Measurements from ENCODE around the gene SMIM36. TPM values are rescaled to one million over a fixed set of nuclear protein-coding genes. Genes with fewer than 3 reads are reported as not detected.
"Not testable (repeated sequence)": the region's sequence is repeated elsewhere in the genome, so short reads cannot be mapped to it uniquely, and the experiment has no call there.

The SMIM36 gene
- total RNA-seq, 2 donors from 2014 or later = not detected

DNA sequence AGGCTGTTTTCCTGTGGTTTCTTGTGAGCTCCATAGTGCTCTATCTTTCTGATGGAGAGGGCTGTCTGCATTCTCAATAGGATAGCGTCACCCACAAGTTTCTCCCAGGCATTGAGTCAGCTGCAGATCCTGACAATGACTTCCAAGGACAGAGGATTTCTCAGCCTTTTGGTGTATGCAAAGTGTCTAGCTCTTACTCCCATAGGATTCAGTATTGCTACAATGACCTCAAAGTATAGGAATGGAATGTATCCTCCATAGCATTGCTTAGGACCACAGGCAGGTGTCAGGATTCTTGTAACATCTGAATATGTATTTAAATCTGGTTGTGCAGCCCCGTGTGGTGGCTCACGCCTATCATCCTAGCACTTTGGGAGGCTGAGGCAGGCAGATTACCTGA is 32.3 kb downstream of the SMIM36 start:
- Histone ChIP-seq H3K27ac (no peak overlapping the region), H3K27me3 (replicated peaks; ENCODE audit: insufficient read depth) (no peaks in the 10 kb centered on the region), H3K9me3 (no peaks in the 10 kb centered on the region), H3K4me1 (ENCODE audit: control insufficient read depth in 1 of 2, low read depth in 2 of 2) (no peaks in the 10 kb centered on the region), H3K36me3 (no peaks in the 10 kb centered on the region), H3K4me3 (no peak overlapping the region)
- ATAC-seq (ENCODE audit: insufficient number of reproducible peaks, low FRiP score, low read depth) = no peak
- TF ChIP-seq, protein P1, sequence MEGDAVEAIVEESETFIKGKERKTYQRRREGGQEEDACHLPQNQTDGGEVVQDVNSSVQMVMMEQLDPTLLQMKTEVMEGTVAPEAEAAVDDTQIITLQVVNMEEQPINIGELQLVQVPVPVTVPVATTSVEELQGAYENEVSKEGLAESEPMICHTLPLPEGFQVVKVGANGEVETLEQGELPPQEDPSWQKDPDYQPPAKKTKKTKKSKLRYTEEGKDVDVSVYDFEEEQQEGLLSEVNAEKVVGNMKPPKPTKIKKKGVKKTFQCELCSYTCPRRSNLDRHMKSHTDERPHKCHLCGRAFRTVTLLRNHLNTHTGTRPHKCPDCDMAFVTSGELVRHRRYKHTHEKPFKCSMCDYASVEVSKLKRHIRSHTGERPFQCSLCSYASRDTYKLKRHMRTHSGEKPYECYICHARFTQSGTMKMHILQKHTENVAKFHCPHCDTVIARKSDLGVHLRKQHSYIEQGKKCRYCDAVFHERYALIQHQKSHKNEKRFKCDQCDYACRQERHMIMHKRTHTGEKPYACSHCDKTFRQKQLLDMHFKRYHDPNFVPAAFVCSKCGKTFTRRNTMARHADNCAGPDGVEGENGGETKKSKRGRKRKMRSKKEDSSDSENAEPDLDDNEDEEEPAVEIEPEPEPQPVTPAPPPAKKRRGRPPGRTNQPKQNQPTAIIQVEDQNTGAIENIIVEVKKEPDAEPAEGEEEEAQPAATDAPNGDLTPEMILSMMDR (IDR thresholded peaks at IDR 0.05) = no peak
- DNase-seq (ENCODE audit: low spot score) = no peak

DNA sequence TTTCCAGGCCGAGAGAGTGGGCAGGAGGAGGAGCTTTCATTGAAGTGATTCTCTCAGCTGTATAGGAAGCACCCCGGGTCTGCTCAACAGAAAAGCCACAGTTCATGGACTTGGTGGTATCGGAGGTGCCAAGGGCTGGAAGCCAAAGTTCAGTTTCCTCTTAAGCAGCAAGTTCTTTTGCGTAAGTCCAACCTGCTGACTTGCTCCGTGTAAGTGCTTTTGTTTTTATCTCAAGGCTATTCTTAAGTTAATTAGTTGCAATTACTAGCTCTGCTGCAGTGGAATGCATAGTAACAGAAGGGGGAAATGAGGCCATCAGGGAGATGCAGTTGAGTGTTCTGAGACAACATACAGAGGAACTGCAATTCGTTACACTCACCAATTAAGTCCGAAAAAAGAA is 44.6 kb downstream of the SMIM36 start:
- Histone ChIP-seq H3K27me3 (replicated peaks; ENCODE audit: insufficient read depth) (no peaks in the 10 kb centered on the region), H3K4me3 (no peak overlapping the region), H3K4me1 (ENCODE audit: control insufficient read depth in 1 of 2, low read depth in 2 of 2) (no peaks in the 10 kb centered on the region), H3K27ac (no peak overlapping the region), H3K36me3 (no peaks in the 10 kb centered on the region), H3K9me3 (no peaks in the 10 kb centered on the region)
- ATAC-seq (ENCODE audit: insufficient number of reproducible peaks, low FRiP score, low read depth) (no peak), DNase-seq (ENCODE audit: low spot score) (no peak)
- TF ChIP-seq, protein P1 (IDR thresholded peaks at IDR 0.05) = no peak

DNA sequence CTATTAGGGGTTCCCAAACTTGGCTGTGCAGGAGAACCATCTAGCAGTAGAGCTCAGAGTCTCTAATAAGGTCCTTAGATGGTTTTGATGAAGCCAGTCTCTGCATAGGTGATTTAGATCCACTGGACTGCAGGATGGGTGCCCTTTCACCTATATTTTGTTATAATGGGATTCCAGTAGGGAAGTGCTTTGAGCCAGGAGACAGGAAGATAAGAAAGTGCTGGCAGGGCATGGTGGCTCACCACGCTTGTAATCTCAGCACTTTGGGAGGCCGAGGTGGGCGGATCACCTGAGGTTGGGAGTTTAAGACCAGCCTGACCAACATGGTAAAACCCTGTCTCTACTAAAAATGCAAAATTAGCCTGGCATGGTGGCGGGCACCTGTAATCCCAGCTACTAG is 45.5 kb downstream of the SMIM36 start:
- not testable (repeated sequence) for H3K9me3 ChIP-seq; H3K4me1 ChIP-seq (ENCODE audit: control insufficient read depth in 1 of 2, low read depth in 2 of 2); H3K27me3 ChIP-seq (replicated peaks; ENCODE audit: insufficient read depth); DNase-seq (ENCODE audit: low spot score); ATAC-seq (ENCODE audit: insufficient number of reproducible peaks, low FRiP score, low read depth); H3K36me3 ChIP-seq; H3K4me3 ChIP-seq; H3K27ac ChIP-seq

DNA sequence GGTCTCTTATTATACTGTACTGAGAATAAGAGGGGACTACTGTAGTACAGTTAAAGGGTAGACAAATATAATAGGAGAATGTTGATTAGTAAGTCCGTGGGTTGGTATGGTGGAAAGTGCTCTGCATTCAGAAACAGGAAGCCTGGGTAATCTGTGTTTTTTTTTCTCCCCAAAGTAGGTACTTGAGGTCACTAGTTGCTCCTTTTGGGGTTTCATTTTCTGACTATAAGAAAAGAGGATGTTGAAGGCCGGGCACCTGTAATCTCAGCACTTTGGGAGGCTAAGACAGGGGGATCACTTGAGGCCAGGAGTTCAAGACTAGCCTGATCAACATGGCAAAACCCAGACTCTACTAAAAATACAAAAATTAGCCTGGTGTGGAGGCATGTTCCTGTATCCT is 47.7 kb downstream of the SMIM36 start:
- no peaks in the 10 kb centered on the region for H3K36me3 ChIP-seq
- no peaks in the 10 kb centered on the region for H3K27me3 ChIP-seq (replicated peaks; ENCODE audit: insufficient read depth)
- no peak overlapping the region for H3K4me3 ChIP-seq
- TF ChIP-seq, protein P1 (IDR thresholded peaks at IDR 0.05) = no peak
- no peaks in the 10 kb centered on the region for H3K9me3 ChIP-seq
- no peaks in the 10 kb centered on the region for H3K4me1 ChIP-seq (ENCODE audit: control insufficient read depth in 1 of 2, low read depth in 2 of 2)
- DNase-seq (ENCODE audit: low spot score) (no peak), ATAC-seq (ENCODE audit: insufficient number of reproducible peaks, low FRiP score, low read depth) (no peak)
- no peak overlapping the region for H3K27ac ChIP-seq

DNA sequence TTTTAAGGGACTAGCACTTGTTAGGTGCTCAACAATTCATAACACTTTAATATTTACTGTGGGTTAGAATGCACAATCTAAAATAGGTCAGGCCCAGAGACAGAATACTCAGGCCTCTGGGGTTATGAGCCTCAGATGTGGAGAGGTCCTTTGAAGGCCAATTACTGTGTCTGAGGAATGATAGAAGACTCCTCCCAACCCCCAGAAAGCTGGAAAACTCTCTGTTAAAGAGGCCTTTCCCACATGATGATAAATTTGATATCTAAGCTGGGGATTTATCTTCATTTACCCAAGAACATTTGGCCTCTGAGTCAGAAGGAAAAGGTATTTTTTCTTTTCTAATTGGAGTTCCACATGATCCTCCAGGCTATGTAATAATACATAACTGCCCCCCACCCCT is 48.5 kb downstream of the SMIM36 start:
- no peaks in the 10 kb centered on the region for H3K9me3 ChIP-seq
- no peaks in the 10 kb centered on the region for H3K27me3 ChIP-seq (replicated peaks; ENCODE audit: insufficient read depth)
- DNase-seq (ENCODE audit: low spot score) (no peak), ATAC-seq (ENCODE audit: insufficient number of reproducible peaks, low FRiP score, low read depth) (no peak)
- TF ChIP-seq, protein P1 (IDR thresholded peaks at IDR 0.05) = no peak
- no peaks in the 10 kb centered on the region for H3K36me3 ChIP-seq
- no peak overlapping the region for H3K27ac ChIP-seq
- no peaks in the 10 kb centered on the region for H3K4me1 ChIP-seq (ENCODE audit: control insufficient read depth in 1 of 2, low read depth in 2 of 2)
- H3K4me3 ChIP-seq = no peak overlapping the region

DNA sequence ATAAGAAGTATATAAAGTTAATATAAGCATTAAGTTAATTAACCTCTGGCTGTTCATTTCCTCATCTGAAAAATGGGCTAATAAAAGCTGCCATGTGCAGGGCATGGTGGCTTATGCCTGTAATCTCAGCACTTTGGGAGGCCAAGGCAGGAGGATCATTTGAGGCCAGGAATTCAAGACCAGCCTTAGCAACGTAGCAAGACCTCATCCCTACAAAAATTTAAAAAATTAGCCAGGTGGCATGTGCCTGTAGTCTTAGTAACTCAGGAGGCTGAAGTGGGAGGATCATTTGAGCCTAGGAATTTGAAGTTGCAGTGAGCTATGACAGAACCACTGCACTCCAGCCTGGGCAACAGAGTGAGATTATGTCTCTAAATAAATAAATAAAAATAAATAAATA is 49.0 kb downstream of the SMIM36 start:
- Histone ChIP-seq H3K27ac (no peak overlapping the region), H3K36me3 (no peaks in the 10 kb centered on the region), H3K4me3 (no peak overlapping the region), H3K9me3 (no peaks in the 10 kb centered on the region), H3K4me1 (ENCODE audit: control insufficient read depth in 1 of 2, low read depth in 2 of 2) (no peaks in the 10 kb centered on the region), H3K27me3 (replicated peaks; ENCODE audit: insufficient read depth) (no peaks in the 10 kb centered on the region)
- no peak for ATAC-seq (ENCODE audit: insufficient number of reproducible peaks, low FRiP score, low read depth)
- no peak for DNase-seq (ENCODE audit: low spot score)
- TF ChIP-seq, protein P1 (IDR thresholded peaks at IDR 0.05) = no peak
